ENCODE measurements around the gene EEF1AKMT4.

EEF1AKMT4 gene

GRCh38 chr3:184305577-184305976, 56.1 kb downstream of the EEF1AKMT4 start:
- no peak for DNase-seq

- no peak for DNase-seq
These were observed 57.0 kb downstream of the EEF1AKMT4 start for GRCh38 chr3:184306341-184306972.

- DNase-seq: no peak
These were observed 58.4 kb downstream of the EEF1AKMT4 start for GRCh38 chr3:184307915-184308314.
